Hindlimb muscle (tissue), 1 donor: ENCODE data around the gene AGRP. TPM values are rescaled to one million over a fixed set of nuclear protein-coding genes. Genes with fewer than 3 reads are reported as not detected.
A peak's percentile ranks its signal among the peaks of the same experiment; 100 is the strongest.

ENCODE experiments used
- DNase-seq: peaks from one replicate; pipeline ENCODE4 v3.0.0-alpha.2; 2013
- polyA plus RNA-seq: library from polyadenylated mRNA; unstranded; fragments of 120-200 nt; gene quantifications from one replicate; pipeline ENCODE4 v1.2.1, GENCODE V29; 2013; ENCODE audit not compliant: insufficient read length

AGRP gene
- polyA plus RNA-seq, 1 donor = not detected

DNA sequence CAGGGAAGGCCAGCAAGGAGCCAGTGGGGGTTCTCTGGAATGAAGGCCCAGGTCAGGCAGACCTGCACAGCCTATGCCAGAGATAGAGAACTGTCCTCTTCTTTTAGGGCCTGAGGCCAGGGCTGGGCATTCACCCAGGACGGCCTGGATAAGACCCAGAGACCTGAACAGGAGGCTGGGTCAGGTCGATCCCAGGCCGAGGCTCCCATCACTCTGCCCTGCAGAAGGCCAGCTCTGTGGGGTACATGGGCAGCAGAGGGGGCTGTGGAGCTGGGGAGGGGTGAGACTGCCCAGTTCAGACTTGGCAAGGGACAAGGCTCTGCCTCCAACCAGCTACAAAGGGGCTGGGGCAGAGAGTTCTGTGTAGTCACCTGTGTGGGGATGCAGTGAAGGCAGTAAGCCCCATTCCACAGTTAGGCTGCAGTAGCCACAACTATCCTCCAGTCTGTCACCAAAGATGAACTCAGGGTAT, 37.9 kb downstream of the AGRP start:
- no peak for DNase-seq

GRCh38 chr16:67445126-67445426, 38.3 kb downstream of the AGRP start:
- no peak for DNase-seq

DNA sequence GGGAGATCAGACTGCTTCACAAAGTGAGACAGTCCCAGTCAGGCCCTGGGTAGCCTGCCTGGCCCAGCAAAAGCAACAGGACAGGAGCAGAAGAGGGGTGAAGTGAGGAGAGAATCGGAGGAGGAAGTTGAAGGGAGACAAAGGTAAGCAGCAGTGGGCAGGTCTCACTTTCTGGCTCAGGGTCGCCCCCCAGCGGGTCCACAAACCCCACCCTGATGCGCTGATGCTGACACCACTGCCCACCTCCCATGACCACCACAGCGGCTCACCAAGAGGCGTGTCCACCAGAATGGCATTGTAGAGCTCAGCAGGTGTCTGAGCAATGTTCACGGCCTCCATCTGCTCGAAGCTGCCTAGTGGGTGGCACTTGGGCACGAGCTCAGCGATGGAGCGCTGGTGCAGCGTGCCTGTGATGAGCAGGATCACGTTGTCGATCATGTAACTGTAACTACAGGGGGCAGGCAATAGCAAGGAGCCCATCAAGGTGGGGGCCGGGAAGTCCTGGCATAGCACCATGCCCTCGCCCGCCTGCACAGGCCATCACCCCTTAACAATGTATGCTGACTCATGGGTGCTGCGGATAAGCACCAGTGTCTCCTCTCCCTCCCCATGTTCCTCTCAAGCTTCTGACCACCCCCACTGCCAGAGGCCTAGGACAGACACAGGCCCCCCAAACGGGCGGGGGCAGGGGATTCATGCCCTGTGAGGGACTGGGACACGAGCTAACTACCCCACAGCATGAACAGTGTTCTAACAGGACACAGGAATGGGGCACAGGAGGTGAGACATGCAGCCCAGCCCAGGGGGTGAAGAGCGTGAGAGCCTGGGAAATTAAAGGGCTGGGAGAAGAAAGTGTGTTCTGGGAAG, 38.9 kb downstream of the AGRP start:
- no peak for DNase-seq

GRCh38 chr16:67443265-67443664, 40.1 kb downstream of the AGRP start:
- DNase-seq = peak; percentile 76

DNA sequence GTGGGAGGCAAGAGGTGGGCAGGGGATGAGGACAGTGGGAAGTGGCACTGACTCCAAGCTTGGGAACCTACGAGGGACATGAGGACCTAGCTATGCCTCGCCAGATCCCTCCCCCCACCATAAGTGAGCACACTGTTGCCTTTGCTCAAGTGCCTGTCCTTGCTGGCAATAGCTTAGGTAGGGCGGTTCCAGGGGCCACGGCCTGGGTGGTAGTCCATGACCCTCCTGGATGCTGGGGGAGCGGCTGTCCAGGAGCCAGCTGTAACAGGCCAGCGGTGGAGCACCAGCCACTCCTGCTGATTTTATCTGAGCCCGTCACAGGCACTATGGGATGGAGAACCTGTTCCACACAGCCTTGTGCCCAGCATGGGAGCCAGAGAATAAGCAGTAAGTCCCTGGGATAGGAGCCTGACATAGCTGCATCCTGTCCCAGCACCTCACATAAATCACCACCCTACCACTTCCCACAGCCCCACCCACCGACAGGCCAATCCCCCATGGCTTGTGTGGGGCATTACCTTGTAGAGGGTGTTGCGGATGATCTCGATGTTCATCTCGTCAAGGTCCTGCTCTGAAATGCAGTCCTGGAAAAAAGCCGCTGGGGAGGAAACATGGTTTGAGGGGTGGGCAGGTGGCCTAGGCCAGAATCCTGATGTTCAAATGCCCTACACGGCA, 40.6 kb downstream of the AGRP start:
- DNase-seq = no peak

DNA sequence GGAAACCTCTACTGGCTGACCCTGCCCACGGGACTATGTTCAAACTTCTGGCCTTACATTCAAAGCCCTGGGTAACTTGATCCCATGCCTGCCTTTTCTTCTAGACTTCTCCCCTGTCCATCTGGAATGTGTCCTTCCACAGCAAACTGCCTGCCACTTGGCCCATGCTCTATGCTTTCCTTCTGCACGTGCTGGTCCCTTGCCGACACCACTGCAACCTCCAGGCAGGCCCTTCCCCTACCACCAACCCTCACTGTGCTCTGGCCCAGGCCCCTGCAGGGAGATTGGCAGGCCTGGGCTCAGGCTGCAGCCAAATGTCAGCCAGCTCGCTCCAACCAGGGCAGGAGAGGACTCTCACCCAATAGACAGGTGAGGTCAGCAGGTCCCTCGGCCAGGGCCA, 41.4 kb downstream of the AGRP start:
- no peak for DNase-seq

GRCh38 chr16:67441271-67441753, 42.0 kb downstream of the AGRP start:
- no peak for DNase-seq

- no peak for DNase-seq
Measured at GRCh38 chr16:67438824-67439393, 44.4 kb downstream of the AGRP start.

GRCh38 chr16:67438098-67438791, 45.1 kb downstream of the AGRP start:
- no peak for DNase-seq

- no peak for DNase-seq
Measured at GRCh38 chr16:67437513-67437912, 45.8 kb downstream of the AGRP start.

GRCh38 chr16:67436640-67437193, 46.6 kb downstream of the AGRP start:
- DNase-seq = no peak

DNA sequence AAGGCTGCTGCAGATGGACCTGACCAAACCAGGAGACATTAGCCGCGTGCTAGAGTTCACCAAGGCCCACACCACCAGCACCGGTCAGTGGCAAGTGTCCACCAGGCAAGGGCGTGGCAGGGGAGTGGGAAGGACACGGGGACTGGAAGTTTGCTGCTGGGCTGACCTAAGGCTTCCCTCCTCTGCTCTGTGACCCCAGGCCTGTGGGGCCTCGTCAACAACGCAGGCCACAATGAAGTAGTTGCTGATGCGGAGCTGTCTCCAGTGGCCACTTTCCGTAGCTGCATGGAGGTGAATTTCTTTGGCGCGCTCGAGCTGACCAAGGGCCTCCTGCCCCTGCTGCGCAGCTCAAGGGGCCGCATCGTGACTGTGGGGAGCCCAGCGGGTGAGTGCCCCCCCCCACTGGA, 47.6 kb downstream of the AGRP start:
- DNase-seq = no peak

DNA sequence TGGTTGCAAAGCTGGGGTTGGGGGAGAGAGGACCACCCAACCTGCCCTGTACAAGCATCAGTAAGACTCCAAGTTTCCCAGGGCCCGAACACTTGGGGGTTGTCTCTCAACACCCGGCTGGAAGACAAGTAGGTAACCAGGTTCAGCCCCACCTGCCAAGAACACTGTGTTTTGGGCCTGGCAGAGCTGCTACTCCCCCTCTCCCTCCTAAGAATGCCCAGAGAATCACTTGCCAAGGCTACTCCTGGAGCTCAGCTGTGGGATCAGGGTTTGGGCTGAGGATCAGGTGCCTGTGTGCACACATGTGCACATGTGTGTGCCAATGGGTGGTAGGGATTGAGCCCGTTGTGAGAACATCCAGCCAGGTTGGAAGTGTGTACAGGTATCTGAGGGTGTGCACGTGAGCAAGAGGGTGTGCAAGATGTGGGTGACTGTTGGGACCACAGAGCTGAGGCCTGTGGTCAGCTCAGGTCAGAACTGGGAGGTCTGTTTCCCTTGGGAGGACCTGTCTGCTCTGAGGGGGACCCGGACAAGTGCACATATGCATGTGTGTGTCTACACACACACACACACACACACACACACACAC, 50.1 kb downstream of the AGRP start:
- no peak for DNase-seq

Other genes with a start within 250 kb of the AGRP start
- gene FHOD1, start 236.1 kb downstream of the AGRP start, polyA plus RNA-seq = 20.1 TPM
- gene SLC9A5, start 234.6 kb downstream of the AGRP start, polyA plus RNA-seq = 1.5 TPM
- 10.0 TPM for gene PLEKHG4, start 204.0 kb downstream of the AGRP start, polyA plus RNA-seq
- gene KCTD19, start 156.8 kb downstream of the AGRP start, polyA plus RNA-seq = 0.31 TPM
- gene LRRC36, start 156.7 kb downstream of the AGRP start, polyA plus RNA-seq = 0.50 TPM
- 384 TPM for gene TPPP3, start 90.0 kb downstream of the AGRP start, polyA plus RNA-seq
- 18.3 TPM for gene ZDHHC1, start 67.1 kb downstream of the AGRP start, polyA plus RNA-seq
- 12.5 TPM for gene HSD11B2, start 52.4 kb downstream of the AGRP start, polyA plus RNA-seq
- 71.6 TPM for gene ATP6V0D1, start 2.4 kb downstream of the AGRP start, polyA plus RNA-seq
- gene RIPOR1, start 45.3 kb upstream of the AGRP start, polyA plus RNA-seq = 64.8 TPM
- 43.9 TPM for gene CTCF, start 79.0 kb upstream of the AGRP start, polyA plus RNA-seq
- 0.81 TPM for gene CARMIL2, start 161.6 kb upstream of the AGRP start, polyA plus RNA-seq
- gene ACD, start 176.7 kb upstream of the AGRP start, polyA plus RNA-seq = 17.4 TPM
- gene PARD6A, start 177.4 kb upstream of the AGRP start, polyA plus RNA-seq = 0.89 TPM
- 8.7 TPM for gene ENKD1, start 183.2 kb upstream of the AGRP start, polyA plus RNA-seq
- 2.6 TPM for gene C16orf86, start 183.3 kb upstream of the AGRP start, polyA plus RNA-seq
- gene GFOD2, start 235.8 kb upstream of the AGRP start, polyA plus RNA-seq = 15.8 TPM